ENCODE data around the gene ZNF429.
"Not testable (repeated sequence)": the region's sequence is repeated elsewhere in the genome, so short reads cannot be mapped to it uniquely, and the experiment has no call there.

The ZNF429 gene

DNA sequence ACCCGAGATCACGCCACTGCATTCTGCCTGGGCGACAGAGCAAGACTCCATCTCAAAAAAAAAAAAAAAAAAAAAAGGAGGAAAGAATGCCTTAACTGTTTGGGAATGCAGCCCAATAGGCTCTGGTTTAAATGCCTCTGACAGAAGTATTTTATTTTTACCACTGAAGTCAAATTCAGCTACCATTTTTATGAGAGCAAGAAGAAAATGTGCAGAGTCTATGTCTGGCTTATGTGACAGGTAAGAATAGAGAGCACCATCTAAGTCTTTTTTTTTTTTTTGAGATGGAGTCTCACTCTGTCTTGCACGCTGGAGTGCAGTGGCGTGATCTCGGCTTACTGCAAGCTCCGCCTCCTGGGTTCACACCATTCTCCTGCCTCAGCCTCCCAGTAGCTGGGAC is 7.2 kb downstream of the ZNF429 start:
- in situ Hi-C loops (cut with HindIII; ENCODE audit: low sequenced_read_pairs) = not testable (repeated sequence)

DNA sequence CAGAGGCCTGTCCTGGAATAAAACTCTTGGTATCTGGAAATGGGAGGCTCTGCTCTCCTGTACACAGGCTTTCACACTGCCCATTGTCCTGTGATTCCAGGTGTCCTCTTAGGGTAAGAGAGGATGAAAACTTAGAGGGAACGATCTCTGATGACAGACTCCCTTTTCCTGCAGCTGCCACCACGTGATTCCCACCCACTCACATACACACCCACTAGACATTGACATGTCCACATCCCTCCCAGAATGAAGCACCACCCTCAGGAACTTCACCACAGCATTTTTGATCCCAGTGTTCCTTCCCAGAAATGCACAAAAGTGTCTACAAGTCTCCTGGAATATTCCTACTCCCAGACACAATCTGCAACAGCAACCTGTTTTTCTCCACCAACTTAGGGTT is 8.2 kb downstream of the ZNF429 start:
- in situ Hi-C loops (cut with HindIII; ENCODE audit: low sequenced_read_pairs) = no loop called here

GRCh38 chr19:21519488-21519887 is 14.1 kb downstream of the ZNF429 start:
- in situ Hi-C loops (cut with HindIII; ENCODE audit: low sequenced_read_pairs) = no loop called here

GRCh38 chr19:21532904-21533303 is 27.5 kb downstream of the ZNF429 start:
- in situ Hi-C loops (cut with HindIII; ENCODE audit: low sequenced_read_pairs) = no loop called here

DNA sequence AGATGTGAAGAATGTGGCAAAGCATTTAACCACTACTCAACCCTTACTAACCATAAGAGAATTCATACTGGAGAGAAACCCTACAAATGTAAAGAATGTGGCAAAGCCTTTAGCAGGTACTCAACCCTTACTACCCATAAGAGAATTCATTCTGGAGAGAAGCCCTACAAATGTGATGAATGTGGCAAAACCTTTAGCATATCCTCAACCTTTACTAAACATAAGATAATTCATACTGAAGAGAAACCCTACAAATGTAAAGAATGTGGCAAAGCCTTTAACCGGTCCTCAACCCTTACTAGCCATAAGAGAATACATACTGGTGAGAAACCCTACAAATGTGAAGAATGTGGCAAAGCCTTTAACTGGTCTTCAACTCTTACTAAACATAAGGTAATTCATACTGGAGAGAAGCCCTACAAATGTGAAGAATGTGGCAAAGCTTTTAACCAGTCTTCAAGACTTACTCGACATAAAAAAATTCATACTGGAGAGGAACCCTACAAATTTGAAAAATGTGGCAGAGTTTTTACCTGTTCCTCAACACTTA is 31.4 kb downstream of the ZNF429 start:
- in situ Hi-C loops (cut with HindIII; ENCODE audit: low sequenced_read_pairs) = not testable (repeated sequence)

DNA sequence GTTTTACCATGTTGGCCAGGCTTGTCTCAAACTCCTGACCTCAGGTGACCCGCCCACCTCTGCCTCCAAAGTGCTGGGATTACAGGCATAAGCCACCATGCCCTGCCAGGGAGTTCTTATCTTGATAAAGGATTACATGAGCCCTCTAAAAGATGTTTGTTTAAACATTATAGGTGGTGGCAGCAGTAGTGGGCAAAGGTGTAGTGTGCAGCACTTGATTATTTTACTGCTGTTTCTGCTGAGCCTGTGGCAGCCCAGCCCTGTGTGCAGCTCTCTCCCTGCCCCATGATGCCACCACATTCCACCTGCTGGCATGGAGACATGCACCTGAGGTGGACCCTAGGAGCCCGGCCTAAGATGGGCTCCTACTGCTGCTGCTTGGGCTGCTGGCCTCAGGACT is 54.0 kb downstream of the ZNF429 start:
- in situ Hi-C loops (cut with HindIII; ENCODE audit: low sequenced_read_pairs) = no loop called here

DNA sequence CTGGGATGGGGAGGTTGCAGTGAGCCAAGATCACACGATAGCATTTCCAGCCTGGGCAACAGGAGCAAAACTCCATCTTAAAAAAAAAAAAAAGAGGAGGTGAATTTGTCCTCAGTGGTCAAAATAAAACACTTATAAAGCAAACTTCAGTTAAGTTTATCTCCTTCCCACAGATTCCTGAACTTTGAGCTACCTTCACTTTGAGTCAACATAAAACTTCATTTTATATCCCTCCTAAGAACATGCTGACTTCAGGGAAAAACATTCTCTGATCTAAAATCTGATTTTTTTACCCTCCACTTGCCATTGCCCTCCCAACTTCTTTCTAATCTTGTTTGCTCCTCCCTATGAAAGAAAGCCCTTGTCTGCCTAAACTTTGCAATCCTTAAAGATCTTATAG is 59.0 kb downstream of the ZNF429 start:
- in situ Hi-C loops (cut with HindIII; ENCODE audit: low sequenced_read_pairs) = no loop called here

- in situ Hi-C loops (cut with HindIII; ENCODE audit: low sequenced_read_pairs) = no loop called here
Measured at GRCh38 chr19:21566073-21566472, 60.7 kb downstream of the ZNF429 start.

GRCh38 chr19:21567806-21568205 is 62.4 kb downstream of the ZNF429 start:
- in situ Hi-C loops (cut with HindIII; ENCODE audit: low sequenced_read_pairs) = not testable (repeated sequence)

- in situ Hi-C loops (cut with HindIII; ENCODE audit: low sequenced_read_pairs) = no loop called here
Measured at GRCh38 chr19:21568816-21569493, 63.6 kb downstream of the ZNF429 start.

DNA sequence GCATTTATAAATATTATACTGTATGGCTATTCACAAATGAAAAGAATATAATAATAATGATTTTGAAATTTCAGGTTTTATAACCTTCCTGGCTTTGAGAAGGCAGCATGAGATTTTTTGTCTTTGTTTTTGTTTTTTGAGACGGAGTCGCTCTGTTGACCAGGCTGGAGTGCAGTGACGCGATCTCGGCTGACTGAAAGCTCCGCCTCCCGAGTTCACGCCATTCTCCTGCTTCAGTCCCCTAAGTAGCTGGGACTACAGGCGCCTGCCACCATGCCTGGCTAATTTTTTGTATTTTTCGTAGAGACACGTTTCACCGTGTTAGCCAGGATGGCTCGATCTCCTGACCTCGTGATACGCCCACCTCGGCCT is 64.1 kb downstream of the ZNF429 start:
- in situ Hi-C loops (cut with HindIII; ENCODE audit: low sequenced_read_pairs) = no loop called here

DNA sequence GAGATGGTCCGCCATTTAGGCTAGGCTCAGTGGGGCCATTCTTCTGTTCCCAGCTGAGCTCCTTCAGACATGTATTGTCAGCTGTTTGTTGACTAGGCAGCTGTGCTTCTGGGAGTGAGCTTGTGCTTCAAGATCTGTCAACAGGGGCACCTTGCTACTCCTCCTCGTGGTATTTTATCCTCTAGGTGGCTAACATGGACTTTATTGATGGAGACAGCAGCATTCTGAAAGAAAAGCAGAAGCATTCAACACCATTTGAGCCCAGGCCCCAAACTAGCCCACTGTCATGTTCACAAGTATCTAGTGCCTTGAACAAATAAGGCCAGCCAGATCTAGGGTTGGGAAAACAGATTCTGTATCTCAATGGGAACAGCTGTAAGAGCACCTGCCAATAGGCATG is 65.9 kb downstream of the ZNF429 start:
- in situ Hi-C loops (cut with HindIII; ENCODE audit: low sequenced_read_pairs) = no loop called here

DNA sequence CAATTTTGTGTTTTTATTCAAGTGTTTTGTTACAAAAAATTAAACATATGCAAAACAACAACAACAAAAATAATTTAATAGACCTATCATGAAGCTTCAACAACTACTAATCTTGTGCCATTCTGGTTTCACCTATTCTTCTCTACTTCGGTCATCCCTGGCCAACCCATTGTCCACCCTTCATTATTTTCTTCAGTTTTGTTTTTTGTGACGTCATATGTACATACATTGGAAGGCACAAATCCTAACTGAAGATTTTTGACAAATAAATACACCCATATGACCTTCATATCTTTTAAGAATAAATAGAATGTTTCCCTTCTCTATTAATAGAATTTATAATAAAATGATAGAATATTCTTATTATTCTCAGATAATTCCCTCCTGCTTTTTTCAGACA is 69.2 kb downstream of the ZNF429 start:
- in situ Hi-C loops (cut with HindIII; ENCODE audit: low sequenced_read_pairs) = no loop called here

- in situ Hi-C loops (cut with HindIII; ENCODE audit: low sequenced_read_pairs) = no loop called here
Measured at GRCh38 chr19:21576481-21576880, 71.1 kb downstream of the ZNF429 start.

DNA sequence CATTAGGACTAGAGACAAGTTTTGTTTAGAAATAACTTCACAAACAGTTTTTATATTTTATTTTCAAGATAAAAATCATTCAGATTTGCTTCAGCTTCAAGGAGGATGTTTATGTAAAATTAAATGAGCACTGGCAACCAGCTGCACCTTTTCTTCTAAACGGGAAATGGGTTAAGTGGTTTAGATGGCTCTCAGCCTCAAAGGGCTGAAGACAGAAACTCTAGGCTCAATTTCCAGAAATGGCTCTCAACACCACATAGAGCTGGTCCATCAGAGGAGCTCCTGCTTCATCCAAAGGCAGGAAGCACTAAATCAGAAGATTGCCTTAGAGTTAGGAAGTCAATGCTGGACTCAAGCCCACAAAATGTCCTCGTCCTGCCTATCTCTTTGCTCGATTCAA is 74.7 kb downstream of the ZNF429 start:
- in situ Hi-C loops (cut with HindIII; ENCODE audit: low sequenced_read_pairs) = no loop called here

- in situ Hi-C loops (cut with HindIII; ENCODE audit: low sequenced_read_pairs) = no loop called here
Measured at GRCh38 chr19:21580818-21581217, 75.4 kb downstream of the ZNF429 start.

DNA sequence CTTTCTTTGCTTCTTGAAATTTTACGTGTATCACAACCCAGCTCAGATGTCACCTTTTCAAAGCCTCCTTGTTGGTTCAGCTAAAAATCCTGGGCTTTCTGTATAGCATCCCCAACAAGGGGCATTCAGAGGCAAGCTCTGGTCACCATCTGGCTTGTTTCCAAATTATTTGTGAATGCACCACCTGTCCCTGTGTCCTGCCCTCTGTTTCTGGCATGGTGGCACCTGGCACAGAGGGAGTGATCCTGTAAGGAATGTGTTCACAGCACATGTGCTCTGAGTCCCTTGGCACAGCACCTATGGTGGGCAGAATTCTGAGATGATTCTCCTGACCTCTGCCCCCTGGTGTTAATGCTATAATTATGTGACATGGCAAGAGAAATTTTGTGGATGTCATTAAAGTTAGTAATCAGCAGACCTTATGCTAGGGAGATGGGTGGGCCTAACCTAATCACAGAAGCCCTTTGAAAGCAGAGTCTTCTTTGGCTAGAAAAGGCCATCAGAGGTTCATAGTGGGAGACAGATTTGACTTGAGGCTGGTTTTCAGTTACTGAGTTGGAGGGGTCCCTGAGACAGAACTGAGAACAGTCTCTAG is 76.3 kb downstream of the ZNF429 start:
- in situ Hi-C loops (cut with HindIII; ENCODE audit: low sequenced_read_pairs) = no loop called here

DNA sequence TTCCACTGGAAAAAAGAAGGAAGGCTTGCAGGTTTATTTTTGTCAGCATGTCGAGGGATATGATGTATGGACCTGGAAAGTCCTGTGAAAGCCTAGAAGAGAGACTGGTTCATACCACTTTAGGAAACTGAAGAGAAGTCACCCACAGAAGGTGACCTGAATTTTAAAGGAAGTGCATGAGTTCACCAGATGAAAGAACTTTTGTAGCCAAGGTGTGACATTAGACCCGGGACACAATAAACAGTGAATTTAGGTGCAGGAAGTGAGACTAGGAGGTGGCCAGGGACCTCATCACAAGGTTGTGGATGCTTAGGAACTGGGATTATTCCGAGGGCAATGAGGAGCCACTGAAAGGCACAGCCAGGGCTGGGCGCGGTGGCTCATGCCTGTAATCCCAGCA is 79.1 kb downstream of the ZNF429 start:
- in situ Hi-C loops (cut with HindIII; ENCODE audit: low sequenced_read_pairs) = no loop called here

DNA sequence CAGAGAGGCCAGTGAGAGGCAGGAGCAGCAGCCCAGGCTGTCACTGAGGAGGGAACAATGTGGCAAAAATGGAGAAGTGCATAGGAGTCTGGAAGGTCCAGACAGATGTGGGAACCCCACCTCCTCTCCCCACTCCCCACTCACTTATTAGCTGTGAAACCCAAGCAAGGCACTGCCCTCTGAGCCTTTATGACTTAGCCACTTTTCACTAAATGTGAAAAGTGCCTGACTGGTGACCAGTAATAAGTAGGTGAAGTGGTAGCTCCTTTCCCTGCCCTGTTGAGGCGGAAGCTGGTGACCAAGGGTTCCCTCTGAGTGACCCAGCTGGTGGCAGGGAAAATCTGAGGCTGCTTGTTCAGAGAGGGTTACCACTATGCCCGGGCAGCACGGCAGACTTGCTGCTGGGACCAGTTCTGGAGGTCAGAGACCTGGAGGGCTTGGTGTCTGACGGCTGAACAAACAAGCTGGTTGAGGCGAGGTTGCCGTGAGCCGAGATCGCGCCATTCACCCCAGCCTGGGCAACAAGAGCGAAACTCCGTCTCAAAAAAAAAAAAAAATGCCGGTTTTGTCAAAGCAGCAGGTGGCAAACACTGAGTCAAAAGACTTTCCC is 80.0 kb downstream of the ZNF429 start:
- in situ Hi-C loops (cut with HindIII; ENCODE audit: low sequenced_read_pairs) = no loop called here

GRCh38 chr19:21586311-21587116 is 81.1 kb downstream of the ZNF429 start:
- in situ Hi-C loops (cut with HindIII; ENCODE audit: low sequenced_read_pairs) = no loop called here

GRCh38 chr19:21587117-21587461 is 81.7 kb downstream of the ZNF429 start:
- in situ Hi-C loops (cut with HindIII; ENCODE audit: low sequenced_read_pairs) = no loop called here

DNA sequence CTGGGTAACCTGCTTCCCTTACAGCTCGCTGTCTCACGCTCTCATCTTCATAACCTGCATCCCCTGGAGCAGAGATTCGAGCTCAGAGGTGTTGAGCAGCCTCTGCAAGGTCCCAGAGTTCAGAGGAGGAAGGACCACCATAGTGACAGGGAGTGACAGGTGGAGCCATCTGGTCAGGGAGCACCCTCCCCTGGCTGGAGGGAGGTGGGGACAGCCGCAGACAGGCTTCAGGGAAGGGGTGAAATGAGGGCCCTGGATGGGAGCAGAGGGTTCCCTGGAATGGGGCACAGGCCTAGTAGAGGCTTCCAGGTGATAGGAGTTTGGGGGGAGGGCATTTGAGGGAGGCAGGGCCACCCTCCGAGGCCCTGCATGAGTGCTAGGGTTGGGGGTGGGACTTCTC is 82.1 kb downstream of the ZNF429 start:
- in situ Hi-C loops (cut with HindIII; ENCODE audit: low sequenced_read_pairs) = no loop called here
